ENCODE measurements around the gene NPR2. TPM values are rescaled to one million over a fixed set of nuclear protein-coding genes. Genes with fewer than 3 reads are reported as not detected.

NPR2 gene
- total RNA-seq, 4 donors from 2014 or later: 26.3 to 36.0 (median 32.4) TPM

DNA sequence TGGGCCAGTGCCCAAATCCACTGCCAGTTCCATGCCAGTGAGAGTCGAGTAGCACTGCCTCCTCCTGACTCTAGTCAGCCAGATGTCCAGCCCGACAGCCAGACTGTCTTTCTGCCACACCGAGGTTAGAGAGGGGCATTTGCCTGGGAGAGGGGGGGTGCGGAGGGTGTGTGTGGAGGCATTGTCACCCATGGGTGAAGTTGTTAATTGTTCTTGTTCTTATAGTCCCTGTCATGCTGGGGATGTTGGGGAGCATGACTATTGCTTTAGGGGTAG, 41.2 kb upstream of the NPR2 start:
- Histone ChIP-seq H3K27ac (peak overlapping the region in 3 of 4 donors; percentile 94), H3K4me3 (peak overlapping the region in 3 of 4 donors; percentile 89 to 97 (median 92)), H3K27me3 (no peaks in the 10 kb centered on the region), H3K4me1 (peaks cover 0 to 48% (median 36%) of the 10 kb centered on the region in 4 donors), H3K36me3 (peaks cover 0 to 46% (median 28%) of the 10 kb centered on the region in 3 donors), H3K9me3 (no peaks in the 10 kb centered on the region)
- TF ChIP-seq EP300 (IDR thresholded peaks at IDR 0.05) (no peak), POLR2A (IDR thresholded peaks at IDR 0.05) (no peak)
- TF ChIP-seq, protein P1, sequence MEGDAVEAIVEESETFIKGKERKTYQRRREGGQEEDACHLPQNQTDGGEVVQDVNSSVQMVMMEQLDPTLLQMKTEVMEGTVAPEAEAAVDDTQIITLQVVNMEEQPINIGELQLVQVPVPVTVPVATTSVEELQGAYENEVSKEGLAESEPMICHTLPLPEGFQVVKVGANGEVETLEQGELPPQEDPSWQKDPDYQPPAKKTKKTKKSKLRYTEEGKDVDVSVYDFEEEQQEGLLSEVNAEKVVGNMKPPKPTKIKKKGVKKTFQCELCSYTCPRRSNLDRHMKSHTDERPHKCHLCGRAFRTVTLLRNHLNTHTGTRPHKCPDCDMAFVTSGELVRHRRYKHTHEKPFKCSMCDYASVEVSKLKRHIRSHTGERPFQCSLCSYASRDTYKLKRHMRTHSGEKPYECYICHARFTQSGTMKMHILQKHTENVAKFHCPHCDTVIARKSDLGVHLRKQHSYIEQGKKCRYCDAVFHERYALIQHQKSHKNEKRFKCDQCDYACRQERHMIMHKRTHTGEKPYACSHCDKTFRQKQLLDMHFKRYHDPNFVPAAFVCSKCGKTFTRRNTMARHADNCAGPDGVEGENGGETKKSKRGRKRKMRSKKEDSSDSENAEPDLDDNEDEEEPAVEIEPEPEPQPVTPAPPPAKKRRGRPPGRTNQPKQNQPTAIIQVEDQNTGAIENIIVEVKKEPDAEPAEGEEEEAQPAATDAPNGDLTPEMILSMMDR (IDR thresholded peaks at IDR 0.05): no peak
- WGBS, 2 donors: 65 to 68% methylated on average over 3 to 4 of the region's 4 CpGs
- no peak for DNase-seq (ENCODE audit: low spot score in 2 of 2)

GRCh38 chr9:35753466-35753865, 37.9 kb upstream of the NPR2 start:
- no peaks in the 10 kb centered on the region for H3K9me3 ChIP-seq
- H3K27me3 ChIP-seq: no peaks in the 10 kb centered on the region
- WGBS, 2 donors: 86 to 91% methylated on average over 5 of the region's 5 CpGs
- no peak overlapping the region for H3K4me3 ChIP-seq
- H3K4me1 ChIP-seq: peaks cover 0 to 45% (median 20%) of the 10 kb centered on the region in 4 donors
- peaks cover 0 to 51% (median 28%) of the 10 kb centered on the region in 3 donors for H3K36me3 ChIP-seq
- DNase-seq (ENCODE audit: low spot score in 2 of 2): no peak
- H3K27ac ChIP-seq: no peak overlapping the region
- TF ChIP-seq, protein P1 (IDR thresholded peaks at IDR 0.05): no peak
- TF ChIP-seq EP300 (IDR thresholded peaks at IDR 0.05) (no peak), POLR2A (IDR thresholded peaks at IDR 0.05) (no peak)

GRCh38 chr9:35754264-35754663, 37.1 kb upstream of the NPR2 start, which contains the start of gene MSMP:
Gene MSMP (minus strand): TSS chr9:35754276. CDS start chr9:35754129, 147 bp downstream.
- Histone ChIP-seq H3K4me1 (peaks cover 0 to 53% (median 24%) of the 10 kb centered on the region in 4 donors), H3K36me3 (peaks cover 0 to 51% (median 28%) of the 10 kb centered on the region in 3 donors), H3K27me3 (no peaks in the 10 kb centered on the region), H3K9me3 (no peaks in the 10 kb centered on the region), H3K27ac (no peak within 1 kb of the TSS), H3K4me3 (no peak within 1 kb of the TSS)
- DNase-seq (ENCODE audit: low spot score in 2 of 2): no peak
- 23 to 43% methylated on average over 3 of the region's 3 CpGs for WGBS, 2 donors
- TF ChIP-seq POLR2A (IDR thresholded peaks at IDR 0.05) (no peak), EP300 (IDR thresholded peaks at IDR 0.05) (no peak)
- TF ChIP-seq, protein P1 (IDR thresholded peaks at IDR 0.05): no peak

DNA sequence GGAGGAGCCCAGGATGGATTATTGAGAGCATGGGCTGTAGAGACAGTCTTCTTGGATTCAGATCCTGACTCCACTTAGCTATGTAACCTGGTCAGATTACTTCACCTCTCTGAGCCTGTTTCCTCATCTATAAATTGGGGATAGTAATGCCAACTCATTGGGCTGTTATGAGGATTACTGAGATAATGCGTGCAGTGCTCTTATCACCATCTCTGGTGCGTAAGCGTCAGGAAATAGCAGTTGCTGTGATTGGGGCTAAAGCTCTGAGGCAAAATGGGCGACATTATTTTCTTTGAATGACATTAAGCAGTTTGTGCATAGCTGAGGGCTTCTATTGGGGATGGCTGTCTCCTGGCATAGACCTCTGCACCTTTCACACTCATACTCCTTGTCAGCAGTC, 36.3 kb upstream of the NPR2 start:
- WGBS, 2 donors: 93 to 96% methylated on average over 4 of the region's 4 CpGs
- Histone ChIP-seq H3K27ac (no peak overlapping the region), H3K36me3 (peaks cover 0 to 51% (median 28%) of the 10 kb centered on the region in 3 donors), H3K4me3 (no peak overlapping the region), H3K4me1 (peaks cover 0 to 50% (median 21%) of the 10 kb centered on the region in 4 donors), H3K27me3 (no peaks in the 10 kb centered on the region), H3K9me3 (no peaks in the 10 kb centered on the region)
- DNase-seq (ENCODE audit: low spot score in 2 of 2): no peak
- TF ChIP-seq, protein P1 (IDR thresholded peaks at IDR 0.05): no peak
- TF ChIP-seq EP300 (IDR thresholded peaks at IDR 0.05): no peak
- TF ChIP-seq POLR2A (IDR thresholded peaks at IDR 0.05): no peak

DNA sequence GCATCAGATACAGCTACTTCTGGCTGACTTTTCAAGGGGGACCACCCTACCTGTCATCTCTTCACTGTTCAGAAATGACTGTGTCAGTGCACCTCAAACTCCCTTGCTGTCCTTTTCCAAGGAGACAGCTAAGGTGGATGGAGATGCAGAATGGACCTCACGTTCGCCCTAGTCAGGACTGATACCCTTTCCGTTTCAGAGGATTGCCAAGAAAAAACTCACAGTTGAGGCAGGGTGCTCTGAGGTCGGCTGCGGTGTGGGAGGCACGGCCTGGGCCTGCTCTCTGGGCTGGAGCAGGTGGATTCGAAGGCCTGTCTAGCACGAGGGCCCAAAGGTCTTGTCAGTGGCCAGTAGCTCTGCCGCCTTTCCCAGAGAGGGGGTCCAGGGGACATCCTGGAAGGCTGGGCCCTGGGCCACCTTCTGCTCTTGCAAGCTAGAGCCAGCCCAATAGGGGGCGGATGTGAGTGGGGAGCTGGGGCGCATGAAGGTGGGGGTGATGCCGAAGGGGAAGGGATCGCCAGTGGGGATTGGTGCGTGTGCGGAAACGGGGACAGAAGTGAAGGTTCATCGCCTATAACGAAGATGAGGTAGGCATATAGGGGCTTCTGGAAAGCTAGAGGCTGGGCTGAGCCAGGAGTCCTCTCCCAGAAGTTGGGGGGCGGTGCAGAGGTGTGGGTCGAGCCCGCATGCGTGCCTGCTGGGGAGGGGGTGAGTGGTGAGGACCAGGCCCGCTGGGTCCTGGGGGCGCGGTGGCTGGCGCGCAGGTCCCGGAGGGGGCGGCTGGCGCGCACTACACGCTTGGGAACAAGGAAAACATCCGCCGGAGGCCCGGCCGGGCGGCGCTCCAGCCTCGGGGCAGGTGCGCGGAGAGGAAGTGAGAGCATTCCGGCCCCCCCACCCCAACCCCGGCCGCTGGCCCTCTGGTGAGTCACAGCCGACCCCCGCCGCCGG, 34.8 kb upstream of the NPR2 start:
- WGBS, 2 donors: 16 to 18% methylated on average over 19 to 32 of the region's 48 CpGs
- peak in 1 of 2 donors; percentile 41 for DNase-seq (ENCODE audit: low spot score in 2 of 2)
- Histone ChIP-seq H3K9me3 (no peaks in the 10 kb centered on the region), H3K4me1 (peaks cover 0 to 55% (median 15%) of the 10 kb centered on the region in 4 donors), H3K27me3 (no peaks in the 10 kb centered on the region), H3K36me3 (peaks cover 0 to 40% (median 24%) of the 10 kb centered on the region in 3 donors), H3K4me3 (peak overlapping the region; percentile 37 to 64 (median 54)), H3K27ac (peak overlapping the region; percentile 68 to 88 (median 84))
- TF ChIP-seq, protein P1 (IDR thresholded peaks at IDR 0.05): peak; percentile 47 to 72 (median 61)
- TF ChIP-seq POLR2A (IDR thresholded peaks at IDR 0.05): no peak
